Measurements from ENCODE around the gene EXOC6B.

Gene EXOC6B

GRCh38 chr2:72363406-72363805 is 462.4 kb downstream of the EXOC6B start:
- H3K27ac Mint-ChIP-seq, result no peak overlapping the region
- no peak overlapping the region for H3K4me3 Mint-ChIP-seq
- no peaks in the 10 kb centered on the region for H3K4me1 Mint-ChIP-seq (ENCODE audit: low read depth)
- H3K36me3 Mint-ChIP-seq (ENCODE audit: low read depth), result no peaks in the 10 kb centered on the region
- no peaks in the 10 kb centered on the region for H3K27me3 Mint-ChIP-seq (ENCODE audit: low read depth)
- peaks cover 8% of the 10 kb centered on the region for H3K9me3 Mint-ChIP-seq

GRCh38 chr2:72362733-72363132 is 463.1 kb downstream of the EXOC6B start:
- no peak overlapping the region for H3K27ac Mint-ChIP-seq
- no peaks in the 10 kb centered on the region for H3K4me1 Mint-ChIP-seq (ENCODE audit: low read depth)
- H3K27me3 Mint-ChIP-seq (ENCODE audit: low read depth), result no peaks in the 10 kb centered on the region
- H3K4me3 Mint-ChIP-seq, result no peak overlapping the region
- H3K36me3 Mint-ChIP-seq (ENCODE audit: low read depth), result no peaks in the 10 kb centered on the region
- peaks cover 8% of the 10 kb centered on the region for H3K9me3 Mint-ChIP-seq

- Mint-ChIP-seq H3K4me3 (no peak overlapping the region), H3K27me3 (ENCODE audit: low read depth) (no peaks in the 10 kb centered on the region), H3K4me1 (ENCODE audit: low read depth) (no peaks in the 10 kb centered on the region), H3K36me3 (ENCODE audit: low read depth) (no peaks in the 10 kb centered on the region), H3K9me3 (peaks cover 4% of the 10 kb centered on the region), H3K27ac (no peak overlapping the region)
Measured at GRCh38 chr2:72361521-72361920, 464.3 kb downstream of the EXOC6B start.

- no peaks in the 10 kb centered on the region for H3K27me3 Mint-ChIP-seq (ENCODE audit: low read depth)
- H3K27ac Mint-ChIP-seq, result no peak overlapping the region
- no peaks in the 10 kb centered on the region for H3K36me3 Mint-ChIP-seq (ENCODE audit: low read depth)
- no peak overlapping the region for H3K4me3 Mint-ChIP-seq
- peaks cover 4% of the 10 kb centered on the region for H3K9me3 Mint-ChIP-seq
- no peaks in the 10 kb centered on the region for H3K4me1 Mint-ChIP-seq (ENCODE audit: low read depth)
Measured at GRCh38 chr2:72361042-72361441, 464.8 kb downstream of the EXOC6B start.

- H3K27me3 Mint-ChIP-seq (ENCODE audit: low read depth), result no peaks in the 10 kb centered on the region
- no peak overlapping the region for H3K4me3 Mint-ChIP-seq
- no peak overlapping the region for H3K27ac Mint-ChIP-seq
- H3K4me1 Mint-ChIP-seq (ENCODE audit: low read depth), result no peaks in the 10 kb centered on the region
- peaks cover 4% of the 10 kb centered on the region for H3K9me3 Mint-ChIP-seq
- no peaks in the 10 kb centered on the region for H3K36me3 Mint-ChIP-seq (ENCODE audit: low read depth)
Measured at GRCh38 chr2:72350852-72351251, 475.0 kb downstream of the EXOC6B start.

- no peaks in the 10 kb centered on the region for H3K4me1 Mint-ChIP-seq (ENCODE audit: low read depth)
- no peak overlapping the region for H3K27ac Mint-ChIP-seq
- H3K9me3 Mint-ChIP-seq, result peaks cover 4% of the 10 kb centered on the region
- H3K36me3 Mint-ChIP-seq (ENCODE audit: low read depth), result no peaks in the 10 kb centered on the region
- H3K27me3 Mint-ChIP-seq (ENCODE audit: low read depth), result no peaks in the 10 kb centered on the region
- H3K4me3 Mint-ChIP-seq, result no peak overlapping the region
Measured at GRCh38 chr2:72349016-72349415, 476.8 kb downstream of the EXOC6B start.

- Mint-ChIP-seq H3K36me3 (ENCODE audit: low read depth) (no peaks in the 10 kb centered on the region), H3K4me3 (no peak overlapping the region), H3K27me3 (ENCODE audit: low read depth) (no peaks in the 10 kb centered on the region), H3K9me3 (no peaks in the 10 kb centered on the region), H3K27ac (no peak overlapping the region), H3K4me1 (ENCODE audit: low read depth) (no peaks in the 10 kb centered on the region)
Measured at GRCh38 chr2:72347081-72347480, 478.8 kb downstream of the EXOC6B start.

- H3K27me3 Mint-ChIP-seq (ENCODE audit: low read depth), result no peaks in the 10 kb centered on the region
- H3K4me3 Mint-ChIP-seq, result no peak overlapping the region
- no peak overlapping the region for H3K27ac Mint-ChIP-seq
- H3K36me3 Mint-ChIP-seq (ENCODE audit: low read depth), result no peaks in the 10 kb centered on the region
- H3K4me1 Mint-ChIP-seq (ENCODE audit: low read depth), result no peaks in the 10 kb centered on the region
- H3K9me3 Mint-ChIP-seq, result no peaks in the 10 kb centered on the region
Measured at GRCh38 chr2:72341639-72342038, 484.2 kb downstream of the EXOC6B start.

- Mint-ChIP-seq H3K4me1 (ENCODE audit: low read depth) (no peaks in the 10 kb centered on the region), H3K36me3 (ENCODE audit: low read depth) (no peaks in the 10 kb centered on the region), H3K9me3 (no peaks in the 10 kb centered on the region), H3K27me3 (ENCODE audit: low read depth) (no peaks in the 10 kb centered on the region), H3K4me3 (no peak overlapping the region), H3K27ac (no peak overlapping the region)
Measured at GRCh38 chr2:72340665-72341064, 485.2 kb downstream of the EXOC6B start.

- Mint-ChIP-seq H3K36me3 (ENCODE audit: low read depth) (no peaks in the 10 kb centered on the region), H3K27me3 (ENCODE audit: low read depth) (no peaks in the 10 kb centered on the region), H3K4me1 (ENCODE audit: low read depth) (no peaks in the 10 kb centered on the region), H3K9me3 (no peaks in the 10 kb centered on the region), H3K27ac (no peak overlapping the region), H3K4me3 (no peak overlapping the region)
Measured at GRCh38 chr2:72338076-72338475, 487.8 kb downstream of the EXOC6B start.

GRCh38 chr2:72332720-72333119 is 493.1 kb downstream of the EXOC6B start:
- H3K36me3 Mint-ChIP-seq (ENCODE audit: low read depth), result no peaks in the 10 kb centered on the region
- H3K9me3 Mint-ChIP-seq, result no peaks in the 10 kb centered on the region
- no peak overlapping the region for H3K4me3 Mint-ChIP-seq
- no peak overlapping the region for H3K27ac Mint-ChIP-seq
- no peaks in the 10 kb centered on the region for H3K27me3 Mint-ChIP-seq (ENCODE audit: low read depth)
- H3K4me1 Mint-ChIP-seq (ENCODE audit: low read depth), result no peaks in the 10 kb centered on the region

GRCh38 chr2:72330652-72331051 is 495.2 kb downstream of the EXOC6B start:
- no peak overlapping the region for H3K4me3 Mint-ChIP-seq
- H3K27me3 Mint-ChIP-seq (ENCODE audit: low read depth), result no peaks in the 10 kb centered on the region
- no peaks in the 10 kb centered on the region for H3K4me1 Mint-ChIP-seq (ENCODE audit: low read depth)

GRCh38 chr2:72326759-72327158 is 499.1 kb downstream of the EXOC6B start:
- Mint-ChIP-seq H3K27me3 (ENCODE audit: low read depth) (no peaks in the 10 kb centered on the region), H3K4me3 (no peak overlapping the region), H3K4me1 (ENCODE audit: low read depth) (no peaks in the 10 kb centered on the region), H3K27ac (no peak overlapping the region), H3K36me3 (ENCODE audit: low read depth) (no peaks in the 10 kb centered on the region), H3K9me3 (no peaks in the 10 kb centered on the region)

More at GRCh38 chr2:72330652-72331051, 495.2 kb downstream of the EXOC6B start:
- Mint-ChIP-seq H3K36me3 (ENCODE audit: low read depth) (no peaks in the 10 kb centered on the region), H3K27ac (no peak overlapping the region), H3K9me3 (no peaks in the 10 kb centered on the region)

GRCh38 chr2:72325592-72326422 is 500.0 kb downstream of the EXOC6B start:
- no peaks in the 10 kb centered on the region for H3K4me1 Mint-ChIP-seq (ENCODE audit: low read depth)
- no peaks in the 10 kb centered on the region for H3K27me3 Mint-ChIP-seq (ENCODE audit: low read depth)
- H3K27ac Mint-ChIP-seq, result no peak overlapping the region
- H3K9me3 Mint-ChIP-seq, result no peaks in the 10 kb centered on the region
- H3K4me3 Mint-ChIP-seq, result no peak overlapping the region
- H3K36me3 Mint-ChIP-seq (ENCODE audit: low read depth), result no peaks in the 10 kb centered on the region

GRCh38 chr2:72316774-72317173 is 509.1 kb downstream of the EXOC6B start:
- H3K27me3 Mint-ChIP-seq (ENCODE audit: low read depth), result no peaks in the 10 kb centered on the region

More at GRCh38 chr2:72316774-72317173, 509.1 kb downstream of the EXOC6B start:
- Mint-ChIP-seq H3K4me3 (no peak overlapping the region), H3K4me1 (ENCODE audit: low read depth) (no peaks in the 10 kb centered on the region), H3K27ac (no peak overlapping the region), H3K9me3 (no peaks in the 10 kb centered on the region), H3K36me3 (ENCODE audit: low read depth) (no peaks in the 10 kb centered on the region)
